ENCODE data around the gene FZD2. TPM values are rescaled to one million over a fixed set of nuclear protein-coding genes. Genes with fewer than 3 reads are reported as not detected.
A peak's percentile ranks its signal among the peaks of the same experiment; 100 is the strongest.

FZD2 gene
- total and polyA plus RNA-seq, 2 of the 13 experiments (the other 11 are each of a cell fraction or from before 2014, with no cell fraction given) = 0.07 to 0.13 TPM

DNA sequence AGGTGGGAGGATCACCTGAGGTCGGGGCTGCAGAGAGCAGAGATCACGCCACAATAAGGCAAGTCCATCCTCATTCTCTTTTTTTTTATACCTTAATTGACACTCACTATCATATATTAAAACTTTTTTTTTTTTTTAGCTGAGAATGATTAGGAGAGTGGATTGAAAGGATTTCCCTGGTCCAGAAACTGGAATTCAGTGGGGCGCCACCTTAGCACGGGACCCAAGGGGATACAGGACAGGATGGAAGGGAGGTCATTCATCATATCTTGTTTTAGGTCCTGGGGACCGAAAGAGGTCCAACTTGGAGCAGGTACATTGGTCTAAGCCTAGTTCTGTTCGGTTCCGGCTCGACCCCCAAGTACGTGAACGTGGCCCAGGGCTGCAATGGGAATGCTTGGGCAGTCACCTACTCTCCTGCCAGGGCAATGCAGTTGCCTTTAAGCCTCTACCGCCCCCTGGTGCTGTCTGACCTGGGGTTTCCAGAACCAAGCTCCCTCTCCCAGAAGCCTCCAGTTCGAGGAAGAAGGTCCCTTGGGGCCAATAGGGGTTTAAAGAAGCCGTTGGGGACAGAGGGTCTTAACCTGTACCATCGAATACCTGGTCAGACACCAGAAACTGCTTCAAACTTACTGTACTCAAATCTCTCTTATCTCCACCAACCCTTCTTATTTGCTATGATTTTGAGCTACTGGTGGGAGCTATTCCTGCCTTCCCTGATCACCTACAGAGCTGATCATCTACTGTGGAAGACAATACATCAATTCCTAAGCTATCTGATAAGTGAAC lies 34.2 kb upstream of the FZD2 start (continued):
- no peak for TF ChIP-seq PBX2 (CRISPR knock-in tag; IDR thresholded peaks at IDR 0.05)
- no peak for TF ChIP-seq HNRNPL (IDR thresholded peaks at IDR 0.05; ENCODE audit: low read depth, low read length)
- TF ChIP-seq GABPA (IDR thresholded peaks at IDR 0.05; ENCODE audit: low read depth, low read length) = no peak
- TF ChIP-seq GABPA (CRISPR knock-in tag; IDR thresholded peaks at IDR 0.05; ENCODE audit: low read depth) = no peak
- TF ChIP-seq FOSL1 (CRISPR knock-in tag; IDR thresholded peaks at IDR 0.05; ENCODE audit: borderline replicate concordance) = no peak
- TF ChIP-seq HDAC6 (IDR thresholded peaks at IDR 0.05; ENCODE audit: low read depth, low read length) = no peak
- TF ChIP-seq ZBTB4 (CRISPR knock-in tag; IDR thresholded peaks at IDR 0.05; ENCODE audit: borderline replicate concordance) = no peak
- peak; percentile 69; the same call in 1 of the 2 replicates for TF ChIP-seq ZNF674 (CRISPR knock-in tag; IDR thresholded peaks at IDR 0.05; ENCODE audit: low read depth)
- TF ChIP-seq NFKB2 (CRISPR knock-in tag; IDR thresholded peaks at IDR 0.05; ENCODE audit: borderline replicate concordance) = no peak
- TF ChIP-seq DPF2 (CRISPR knock-in tag; IDR thresholded peaks at IDR 0.05; ENCODE audit: borderline replicate concordance, low read depth) = no peak
- no peak for TF ChIP-seq ZFY (CRISPR knock-in tag; IDR thresholded peaks at IDR 0.05)
- TF ChIP-seq DDIT3 (CRISPR knock-in tag; IDR thresholded peaks at IDR 0.05) = no peak
- no peak; the same call in 1 of the 2 replicates for TF ChIP-seq ZNF292 (CRISPR knock-in tag; IDR thresholded peaks at IDR 0.05; ENCODE audit: borderline replicate concordance, low read depth)
- TF ChIP-seq ZNF605 (CRISPR knock-in tag; IDR thresholded peaks at IDR 0.05) = no peak
- TF ChIP-seq GTF2F1 (IDR thresholded peaks at IDR 0.05; ENCODE audit: low read length) = no peak
- TF ChIP-seq, protein P1, sequence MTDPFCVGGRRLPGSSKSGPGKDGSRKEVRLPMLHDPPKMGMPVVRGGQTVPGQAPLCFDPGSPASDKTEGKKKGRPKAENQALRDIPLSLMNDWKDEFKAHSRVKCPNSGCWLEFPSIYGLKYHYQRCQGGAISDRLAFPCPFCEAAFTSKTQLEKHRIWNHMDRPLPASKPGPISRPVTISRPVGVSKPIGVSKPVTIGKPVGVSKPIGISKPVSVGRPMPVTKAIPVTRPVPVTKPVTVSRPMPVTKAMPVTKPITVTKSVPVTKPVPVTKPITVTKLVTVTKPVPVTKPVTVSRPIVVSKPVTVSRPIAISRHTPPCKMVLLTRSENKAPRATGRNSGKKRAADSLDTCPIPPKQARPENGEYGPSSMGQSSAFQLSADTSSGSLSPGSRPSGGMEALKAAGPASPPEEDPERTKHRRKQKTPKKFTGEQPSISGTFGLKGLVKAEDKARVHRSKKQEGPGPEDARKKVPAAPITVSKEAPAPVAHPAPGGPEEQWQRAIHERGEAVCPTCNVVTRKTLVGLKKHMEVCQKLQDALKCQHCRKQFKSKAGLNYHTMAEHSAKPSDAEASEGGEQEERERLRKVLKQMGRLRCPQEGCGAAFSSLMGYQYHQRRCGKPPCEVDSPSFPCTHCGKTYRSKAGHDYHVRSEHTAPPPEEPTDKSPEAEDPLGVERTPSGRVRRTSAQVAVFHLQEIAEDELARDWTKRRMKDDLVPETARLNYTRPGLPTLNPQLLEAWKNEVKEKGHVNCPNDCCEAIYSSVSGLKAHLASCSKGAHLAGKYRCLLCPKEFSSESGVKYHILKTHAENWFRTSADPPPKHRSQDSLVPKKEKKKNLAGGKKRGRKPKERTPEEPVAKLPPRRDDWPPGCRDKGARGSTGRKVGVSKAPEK (CRISPR knock-in tag; IDR thresholded peaks at IDR 0.05; ENCODE audit: borderline replicate concordance) = peak; percentile 37; the same call in 1 of the 2 replicates
- TF ChIP-seq KLF15 (CRISPR knock-in tag; IDR thresholded peaks at IDR 0.05; ENCODE audit: borderline replicate concordance) = no peak
- TF ChIP-seq, protein P2, sequence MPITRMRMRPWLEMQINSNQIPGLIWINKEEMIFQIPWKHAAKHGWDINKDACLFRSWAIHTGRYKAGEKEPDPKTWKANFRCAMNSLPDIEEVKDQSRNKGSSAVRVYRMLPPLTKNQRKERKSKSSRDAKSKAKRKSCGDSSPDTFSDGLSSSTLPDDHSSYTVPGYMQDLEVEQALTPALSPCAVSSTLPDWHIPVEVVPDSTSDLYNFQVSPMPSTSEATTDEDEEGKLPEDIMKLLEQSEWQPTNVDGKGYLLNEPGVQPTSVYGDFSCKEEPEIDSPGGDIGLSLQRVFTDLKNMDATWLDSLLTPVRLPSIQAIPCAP (CRISPR knock-in tag; IDR thresholded peaks at IDR 0.05; ENCODE audit: low read depth) = no peak
- no peak for TF ChIP-seq ZFP36 (IDR thresholded peaks at IDR 0.05; ENCODE audit: borderline replicate concordance, low read depth, low read length, partially characterized antibody)
- no peak for TF ChIP-seq SETDB1 (CRISPR knock-in tag; IDR thresholded peaks at IDR 0.05; ENCODE audit: borderline replicate concordance)
- no peak for TF ChIP-seq RBM39 (IDR thresholded peaks at IDR 0.05; ENCODE audit: low read depth, low read length, poor library complexity, severe bottlenecking)
